Aorta (tissue), 5 donors: ENCODE data around the gene KLRF1. TPM values are rescaled to one million over a fixed set of nuclear protein-coding genes. Genes with fewer than 3 reads are reported as not detected.

ENCODE experiments used
- ATAC-seq: fragments of 200-7000 bp; cut with Tn5 transposase; one replicate; pipeline ENCODE4 v1.9.1; 2022; ENCODE audit warnings: moderate library complexity; ENCODE audit not compliant: low FRiP score
- DNase-seq, 2 donors: peaks; one replicate each; pipeline ENCODE4 v3.0.0-alpha.2; 2020
- H3K27ac ChIP-seq, 2 donors: one replicate each; pipeline ENCODE4 v1.5.1; 2013; ENCODE audit warnings: low read length in 2 of 2, mild to moderate bottlenecking in 2 of 2, moderate library complexity in 2 of 2, control low read depth in 1 of 2, inconsistent platforms in 1 of 2, low read depth in 1 of 2
- H3K27me3 ChIP-seq, 2 donors: one replicate each; pipeline ENCODE4 v1.6.1; 2013; ENCODE audit warnings: control low read depth in 1 of 2, low read length in 1 of 2, mild to moderate bottlenecking in 1 of 2, moderate library complexity in 1 of 2; ENCODE audit not compliant: insufficient read depth in 2 of 2, control insufficient read depth in 1 of 2
- H3K36me3 ChIP-seq, 2 donors: one replicate each; pipeline ENCODE4 v1.6.1; 2013; ENCODE audit warnings: control low read depth in 1 of 2, low read length in 1 of 2, mild to moderate bottlenecking in 1 of 2; ENCODE audit not compliant: insufficient read depth in 2 of 2, control insufficient read depth in 1 of 2
- H3K4me1 ChIP-seq, 2 donors: one replicate each; pipeline ENCODE4 v1.6.1; 2013; ENCODE audit warnings: low read length in 2 of 2, control low read depth in 1 of 2, mild to moderate bottlenecking in 1 of 2, moderate library complexity in 1 of 2; ENCODE audit not compliant: insufficient read depth in 2 of 2, control insufficient read depth in 1 of 2
- H3K4me3 ChIP-seq, 2 donors: one replicate each; pipeline ENCODE4 v1.5.1; 2013; ENCODE audit warnings: low read length in 2 of 2, control low read depth in 1 of 2, mild to moderate bottlenecking in 1 of 2
- H3K9me3 ChIP-seq: one replicate; pipeline ENCODE4 v1.6.1; 2013; ENCODE audit warnings: mild to moderate bottlenecking, low read length; ENCODE audit not compliant: control insufficient read depth
- WGBS, 2 donors: extraction: QIAGEN DNeasy Blood & Tissue Kit; methylation state at CpG; one replicate each; pipeline ENCODE4 v1.1.7; 2013; 5-methylcytosine and 5-hydroxymethylcytosine counted together
- intact Hi-C, 2 donors: fragments of 100-400 bp; cut with DNase I; formaldehyde crosslinking; loops; one replicate each; pipeline versions ENCODE4 v1.14.2 to v1.15.0; 2022
- long read RNA-seq, 2 donors: library from polyadenylated mRNA; unstranded; transcript quantifications; one replicate each; pipeline ENCODE4 v2.0.0, GENCODE V29; 2020 to 2021
- polyA plus RNA-seq, 2 donors: library from polyadenylated mRNA; stranded (reverse); fragments of 200-250 nt; gene quantifications; one replicate each; pipeline ENCODE4 v1.2.3, GENCODE V29; 2013
- total RNA-seq, 2 donors: library from RNA; stranded (reverse); fragmentation: NEBNext Ultra II Directional; extraction: Animal tissue kit (Norgen Biotek cat#: 25700); gene quantifications; one replicate each; pipeline ENCODE4 v1.2.1, GENCODE V29; 2021
- donor health status: healthy with polysubstance abuse.
- donor health status: Bipolar disorder and iron deficiency.
- donor health status: DM: no; HTN: no; CAD: no.
- donor health status: DM: no; HTN: no; CAD: no.
- donor health status: DM: yes; HTN: yes; CAD: no.

The KLRF1 gene
- total RNA-seq (1 to 10 TPM in 1 of 2 donors, under 1 TPM in 1; 0.36 to 1.1 TPM), polyA plus RNA-seq (not detected)
- long read RNA-seq, donor 1, result 0 reads
- long read RNA-seq, donor 2, result 0 reads

GRCh38 chr12:9827209-9827888 is at the start of gene KLRF1:
KLRF1 (plus strand) TSS chr12:9827481; CDS start chr12:9827545, 64 bp downstream.
- no peak for ATAC-seq
- no peak for DNase-seq
- Histone ChIP-seq H3K27me3 (no peaks in the 10 kb centered on the region), H3K9me3 (no peaks in the 10 kb centered on the region), H3K27ac (no peak within 1 kb of the TSS), H3K4me3 (no peak within 1 kb of the TSS), H3K36me3 (no peaks in the 10 kb centered on the region), H3K4me1 (no peaks in the 10 kb centered on the region)
- intact Hi-C loops, result no loop called here
- 77% methylated on average over 3 of the region's 3 CpGs for WGBS, 2 donors

- Histone ChIP-seq H3K4me1 (no peaks in the 10 kb centered on the region), H3K36me3 (no peaks in the 10 kb centered on the region), H3K27me3 (no peaks in the 10 kb centered on the region), H3K4me3 (no peak overlapping the region), H3K27ac (no peak overlapping the region), H3K9me3 (no peaks in the 10 kb centered on the region)
- ATAC-seq (no peak), DNase-seq (no peak)
- 60 to 67% methylated on average over 4 of the region's 4 CpGs for WGBS, 2 donors
- intact Hi-C loops, result no loop called here
Observed at GRCh38 chr12:9779209-9779608, 48.1 kb upstream of the KLRF1 start.

- Histone ChIP-seq H3K27me3 (no peaks in the 10 kb centered on the region), H3K4me1 (no peaks in the 10 kb centered on the region), H3K36me3 (no peaks in the 10 kb centered on the region), H3K9me3 (no peaks in the 10 kb centered on the region), H3K27ac (no peak overlapping the region), H3K4me3 (no peak overlapping the region)
- WGBS, 2 donors, result 77 to 82% methylated on average over 2 of the region's 2 CpGs
- DNase-seq (no peak), ATAC-seq (no peak)
- intact Hi-C loops, result no loop called here
Observed at GRCh38 chr12:9781360-9781759, 45.9 kb upstream of the KLRF1 start.

GRCh38 chr12:9782547-9783382 is 44.5 kb upstream of the KLRF1 start:
- intact Hi-C loops, result no loop called here
- Histone ChIP-seq H3K36me3 (no peaks in the 10 kb centered on the region), H3K27me3 (no peaks in the 10 kb centered on the region), H3K27ac (no peak overlapping the region), H3K4me3 (no peak overlapping the region), H3K4me1 (no peaks in the 10 kb centered on the region), H3K9me3 (no peaks in the 10 kb centered on the region)
- WGBS, 2 donors, result 58 to 69% methylated on average over 7 of the region's 7 CpGs
- ATAC-seq (no peak), DNase-seq (no peak)

GRCh38 chr12:9784326-9784725 is 43.0 kb upstream of the KLRF1 start:
- 85 to 86% methylated on average over 2 of the region's 2 CpGs for WGBS, 2 donors

GRCh38 chr12:9784816-9785215 is 42.5 kb upstream of the KLRF1 start:
- no peaks in the 10 kb centered on the region for H3K27me3 ChIP-seq
- no peak for DNase-seq
- no peak overlapping the region for H3K27ac ChIP-seq
- H3K4me3 ChIP-seq, result no peak overlapping the region
- no peaks in the 10 kb centered on the region for H3K36me3 ChIP-seq
- no peaks in the 10 kb centered on the region for H3K4me1 ChIP-seq
- intact Hi-C loops, result no loop called here
- no peaks in the 10 kb centered on the region for H3K9me3 ChIP-seq
- WGBS, 2 donors, result 51 to 57% methylated on average over 3 of the region's 3 CpGs
- no peak for ATAC-seq

More at GRCh38 chr12:9784326-9784725, 43.0 kb upstream of the KLRF1 start:
- Histone ChIP-seq H3K4me3 (no peak overlapping the region), H3K4me1 (no peaks in the 10 kb centered on the region), H3K27ac (no peak overlapping the region), H3K36me3 (no peaks in the 10 kb centered on the region), H3K27me3 (no peaks in the 10 kb centered on the region), H3K9me3 (no peaks in the 10 kb centered on the region)
- intact Hi-C loops, result no loop called here
- DNase-seq (no peak), ATAC-seq (no peak)

- Histone ChIP-seq H3K27me3 (no peaks in the 10 kb centered on the region), H3K4me3 (no peak overlapping the region), H3K36me3 (no peaks in the 10 kb centered on the region), H3K4me1 (no peaks in the 10 kb centered on the region), H3K27ac (no peak overlapping the region), H3K9me3 (peaks cover 3% of the 10 kb centered on the region)
- intact Hi-C loops, result no loop called here
- DNase-seq (no peak), ATAC-seq (no peak)
- WGBS, 2 donors, result 57 to 58% methylated on average over 6 of the region's 6 CpGs
Observed at GRCh38 chr12:9786726-9787717, 40.3 kb upstream of the KLRF1 start.

- H3K4me3 ChIP-seq, result no peak overlapping the region
- H3K27ac ChIP-seq, result no peak overlapping the region
- ATAC-seq (no peak), DNase-seq (no peak)
- 24 to 43% methylated on average over 2 of the region's 2 CpGs for WGBS, 2 donors
- peaks cover 3% of the 10 kb centered on the region for H3K9me3 ChIP-seq
- H3K27me3 ChIP-seq, result no peaks in the 10 kb centered on the region
- no peaks in the 10 kb centered on the region for H3K4me1 ChIP-seq
- no peaks in the 10 kb centered on the region for H3K36me3 ChIP-seq
- intact Hi-C loops, result no loop called here
Observed at GRCh38 chr12:9792185-9792900, 34.9 kb upstream of the KLRF1 start.
